Adipocyte (in vitro differentiated cells): ENCODE measurements around the gene TMEM109.
A peak's percentile ranks its signal among the peaks of the same experiment; 100 is the strongest.
"Not testable (repeated sequence)": the region's sequence is repeated elsewhere in the genome, so short reads cannot be mapped to it uniquely, and the experiment has no call there.

Experiments
- DNase-seq: peaks from one replicate; pipeline ENCODE4 v3.0.0-alpha.2; 2015; ENCODE audit warnings: low read depth
- H3K27me3 ChIP-seq: replicated peaks from 2 replicates; pipeline ENCODE4 v1.7.0; 2013; ENCODE audit warnings: mild to moderate bottlenecking, low read length, moderate library complexity; ENCODE audit not compliant: control insufficient read depth, insufficient read depth
- H3K36me3 ChIP-seq: 2 replicates; pipeline ENCODE4 v1.7.0; 2013; ENCODE audit warnings: low read length, mild to moderate bottlenecking, moderate library complexity; ENCODE audit not compliant: control insufficient read depth, insufficient read depth, severe bottlenecking
- H3K4me1 ChIP-seq: 2 replicates; pipeline ENCODE4 v1.7.0; 2013; ENCODE audit warnings: mild to moderate bottlenecking, low read length, moderate library complexity; ENCODE audit not compliant: control insufficient read depth, insufficient read depth
- H3K4me3 ChIP-seq: 2 replicates; pipeline ENCODE4 v1.7.0; 2013; ENCODE audit warnings: mild to moderate bottlenecking, low read length, moderate library complexity
- H3K9ac ChIP-seq: 2 replicates; pipeline ENCODE4 v1.7.0; 2013; ENCODE audit warnings: mild to moderate bottlenecking, low read length, moderate library complexity
- H3K9me3 ChIP-seq: 2 replicates; pipeline ENCODE4 v1.7.0; 2013; ENCODE audit warnings: mild to moderate bottlenecking, low read length, moderate library complexity; ENCODE audit not compliant: control insufficient read depth

Gene TMEM109

GRCh38 chr11:60902625-60903024 lies 11.3 kb upstream of the TMEM109 start:
- no peak overlapping the region for H3K9ac ChIP-seq
- peaks cover 14% of the 10 kb centered on the region for H3K4me1 ChIP-seq
- DNase-seq, result no peak
- no peaks in the 10 kb centered on the region for H3K9me3 ChIP-seq
- peaks cover 53% of the 10 kb centered on the region for H3K36me3 ChIP-seq
- no peaks in the 10 kb centered on the region for H3K27me3 ChIP-seq
- H3K4me3 ChIP-seq, result no peak overlapping the region

- H3K9me3 ChIP-seq, result no peaks in the 10 kb centered on the region
- H3K27me3 ChIP-seq, result peaks cover 4% of the 10 kb centered on the region
- H3K4me3 ChIP-seq, result peak overlapping the region; percentile 96
- peaks cover 14% of the 10 kb centered on the region for H3K4me1 ChIP-seq
- peak; percentile 21 for DNase-seq
- peak overlapping the region; percentile 94 for H3K9ac ChIP-seq
- H3K36me3 ChIP-seq, result peaks cover 35% of the 10 kb centered on the region
Measured at GRCh38 chr11:60905047-60905446, 8.9 kb upstream of the TMEM109 start.

GRCh38 chr11:60905551-60906113 lies 8.3 kb upstream of the TMEM109 start:
- H3K36me3 ChIP-seq, result peaks cover 29% of the 10 kb centered on the region
- peak overlapping the region; percentile 94 for H3K9ac ChIP-seq
- H3K9me3 ChIP-seq, result no peaks in the 10 kb centered on the region
- H3K4me3 ChIP-seq, result peak overlapping the region; percentile 96
- peaks cover 4% of the 10 kb centered on the region for H3K27me3 ChIP-seq
- peaks cover 14% of the 10 kb centered on the region for H3K4me1 ChIP-seq
- DNase-seq, result peak; percentile 33

GRCh38 chr11:60906132-60906972 lies 7.6 kb upstream of the TMEM109 start, which contains the start of gene PRPF19:
TSS of gene PRPF19 (minus strand) at chr11:60906585. CDS start at chr11:60906382, 203 bp downstream.
- peaks cover 23% of the 10 kb centered on the region for H3K36me3 ChIP-seq
- no peaks in the 10 kb centered on the region for H3K9me3 ChIP-seq

GRCh38 chr11:60908803-60909202 lies 5.2 kb upstream of the TMEM109 start:
- Histone ChIP-seq H3K9ac (no peak overlapping the region), H3K4me3 (no peak overlapping the region), H3K27me3 (peaks cover 4% of the 10 kb centered on the region), H3K36me3 (no peaks in the 10 kb centered on the region), H3K4me1 (peaks cover 18% of the 10 kb centered on the region), H3K9me3 (no peaks in the 10 kb centered on the region)
- no peak for DNase-seq

More at GRCh38 chr11:60906132-60906972, 7.6 kb upstream of the TMEM109 start, which contains the start of gene PRPF19:
- peaks cover 4% of the 10 kb centered on the region for H3K27me3 ChIP-seq
- peaks cover 14% of the 10 kb centered on the region for H3K4me1 ChIP-seq
- peak within 1 kb of the TSS; percentile 94 for H3K9ac ChIP-seq
- H3K4me3 ChIP-seq, result peak within 1 kb of the TSS; percentile 96
- peak; percentile 99 for DNase-seq

GRCh38 chr11:60909680-60910280 lies 4.2 kb upstream of the TMEM109 start:
- H3K9me3 ChIP-seq, H3K4me3 ChIP-seq, DNase-seq, H3K27me3 ChIP-seq, H3K9ac ChIP-seq, H3K36me3 ChIP-seq: not testable (repeated sequence)
- H3K4me1 ChIP-seq, result peaks cover 15% of the 10 kb centered on the region

GRCh38 chr11:60910281-60910687 lies 3.7 kb upstream of the TMEM109 start:
- Histone ChIP-seq H3K9ac (no peak overlapping the region), H3K36me3 (no peaks in the 10 kb centered on the region), H3K4me3 (no peak overlapping the region), H3K27me3 (peaks cover 4% of the 10 kb centered on the region), H3K4me1 (peaks cover 15% of the 10 kb centered on the region), H3K9me3 (no peaks in the 10 kb centered on the region)
- DNase-seq, result no peak

GRCh38 chr11:60910711-60911380 lies 3.1 kb upstream of the TMEM109 start:
- peaks cover 4% of the 10 kb centered on the region for H3K27me3 ChIP-seq
- no peaks in the 10 kb centered on the region for H3K36me3 ChIP-seq
- no peak for DNase-seq
- peaks cover 17% of the 10 kb centered on the region for H3K4me1 ChIP-seq
- no peak overlapping the region for H3K4me3 ChIP-seq
- no peak overlapping the region for H3K9ac ChIP-seq
- no peaks in the 10 kb centered on the region for H3K9me3 ChIP-seq

- no peak overlapping the region for H3K9ac ChIP-seq
- H3K4me3 ChIP-seq, result no peak overlapping the region
- DNase-seq, result no peak
- H3K9me3 ChIP-seq, result no peaks in the 10 kb centered on the region
- peaks cover 4% of the 10 kb centered on the region for H3K27me3 ChIP-seq
- peaks cover 18% of the 10 kb centered on the region for H3K4me1 ChIP-seq
- no peaks in the 10 kb centered on the region for H3K36me3 ChIP-seq
Measured at GRCh38 chr11:60912223-60912850, 1.6 kb upstream of the TMEM109 start.

GRCh38 chr11:60912851-60913528 lies 968 bp upstream of the TMEM109 start:
- no peak for DNase-seq
- H3K9me3 ChIP-seq, result no peaks in the 10 kb centered on the region
- no peaks in the 10 kb centered on the region for H3K36me3 ChIP-seq
- peak overlapping the region; percentile 87 for H3K4me3 ChIP-seq
- peaks cover 4% of the 10 kb centered on the region for H3K27me3 ChIP-seq
- peak overlapping the region; percentile 94 for H3K9ac ChIP-seq
- H3K4me1 ChIP-seq, result peaks cover 18% of the 10 kb centered on the region
